Measurements from ENCODE around the gene NME7.

GRCh38 chr1:169193191-169193850 is 174.3 kb downstream of the NME7 start:
- no peak for TF ChIP-seq CTCF (IDR thresholded peaks at IDR 0.05)
- no peak for TF ChIP-seq POLR2A (IDR thresholded peaks at IDR 0.05)
